ENCODE data around the gene HNMT.

Gene HNMT

GRCh38 chr2:138023976-138024375 is 59.7 kb downstream of the HNMT start:
- TF ChIP-seq CTCF (conservative IDR thresholded peaks at IDR 0.05), result no peak
- no peak overlapping the region for H3K27ac ChIP-seq

GRCh38 chr2:138026111-138027020 is 62.1 kb downstream of the HNMT start:
- TF ChIP-seq CTCF (conservative IDR thresholded peaks at IDR 0.05), result no peak
- peak overlapping the region; percentile 9; the same call in 1 of the 2 replicates for H3K27ac ChIP-seq

- TF ChIP-seq CTCF (conservative IDR thresholded peaks at IDR 0.05), result no peak
- H3K27ac ChIP-seq, result no peak overlapping the region
These were observed 64.3 kb downstream of the HNMT start for GRCh38 chr2:138028538-138028937.

GRCh38 chr2:138029276-138029675 is 65.0 kb downstream of the HNMT start:
- TF ChIP-seq CTCF (conservative IDR thresholded peaks at IDR 0.05), result no peak
- H3K27ac ChIP-seq, result no peak overlapping the region

GRCh38 chr2:138030459-138030858 is 66.2 kb downstream of the HNMT start:
- no peak for TF ChIP-seq CTCF (conservative IDR thresholded peaks at IDR 0.05)
- no peak overlapping the region for H3K27ac ChIP-seq

- TF ChIP-seq CTCF (conservative IDR thresholded peaks at IDR 0.05), result no peak
- no peak overlapping the region for H3K27ac ChIP-seq
These were observed 68.1 kb downstream of the HNMT start for GRCh38 chr2:138032334-138032733.

- H3K27ac ChIP-seq, result no peak overlapping the region
- no peak for TF ChIP-seq CTCF (conservative IDR thresholded peaks at IDR 0.05)
These were observed 70.3 kb downstream of the HNMT start for GRCh38 chr2:138034536-138034935.
